ENCODE data around the gene PARD3.

GRCh38 chr10:34646331-34646730 lies 168.8 kb downstream of the PARD3 start:
- TF ChIP-seq POLR2AphosphoS5 (IDR thresholded peaks at IDR 0.05; ENCODE audit: insufficient read depth, low read depth, low read length) (no peak), FOS (IDR thresholded peaks at IDR 0.05; ENCODE audit: borderline replicate concordance, insufficient read depth, low read length) (no peak), EZH2 (IDR thresholded peaks at IDR 0.05; ENCODE audit: borderline replicate concordance, low read depth, low read length, severe bottlenecking) (no peak), POLR2A (IDR thresholded peaks at IDR 0.05; ENCODE audit: low read depth, low read length) (no peak), JUN (IDR thresholded peaks at IDR 0.05; ENCODE audit: borderline replicate concordance, insufficient read depth, insufficient read length, low read depth) (no peak), MYC (IDR thresholded peaks at IDR 0.05; ENCODE audit: low read depth, low read length) (no peak)
- TF ChIP-seq, protein P1, sequence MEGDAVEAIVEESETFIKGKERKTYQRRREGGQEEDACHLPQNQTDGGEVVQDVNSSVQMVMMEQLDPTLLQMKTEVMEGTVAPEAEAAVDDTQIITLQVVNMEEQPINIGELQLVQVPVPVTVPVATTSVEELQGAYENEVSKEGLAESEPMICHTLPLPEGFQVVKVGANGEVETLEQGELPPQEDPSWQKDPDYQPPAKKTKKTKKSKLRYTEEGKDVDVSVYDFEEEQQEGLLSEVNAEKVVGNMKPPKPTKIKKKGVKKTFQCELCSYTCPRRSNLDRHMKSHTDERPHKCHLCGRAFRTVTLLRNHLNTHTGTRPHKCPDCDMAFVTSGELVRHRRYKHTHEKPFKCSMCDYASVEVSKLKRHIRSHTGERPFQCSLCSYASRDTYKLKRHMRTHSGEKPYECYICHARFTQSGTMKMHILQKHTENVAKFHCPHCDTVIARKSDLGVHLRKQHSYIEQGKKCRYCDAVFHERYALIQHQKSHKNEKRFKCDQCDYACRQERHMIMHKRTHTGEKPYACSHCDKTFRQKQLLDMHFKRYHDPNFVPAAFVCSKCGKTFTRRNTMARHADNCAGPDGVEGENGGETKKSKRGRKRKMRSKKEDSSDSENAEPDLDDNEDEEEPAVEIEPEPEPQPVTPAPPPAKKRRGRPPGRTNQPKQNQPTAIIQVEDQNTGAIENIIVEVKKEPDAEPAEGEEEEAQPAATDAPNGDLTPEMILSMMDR (IDR thresholded peaks at IDR 0.05; ENCODE audit: extremely low read depth in 1 of 2, insufficient read depth in 1 of 2, low read depth in 1 of 2, low read length in 2 of 2) = no peak
